Measurements from ENCODE around the gene ZMYND19. TPM values are rescaled to one million over a fixed set of nuclear protein-coding genes. Genes with fewer than 3 reads are reported as not detected.
"Not testable (repeated sequence)": the region's sequence is repeated elsewhere in the genome, so short reads cannot be mapped to it uniquely, and the experiment has no call there.

The ZMYND19 gene
- total and polyA plus RNA-seq, 3 experiments from 2014 or later: 11.2 to 72.5 (median 71.2) TPM

DNA sequence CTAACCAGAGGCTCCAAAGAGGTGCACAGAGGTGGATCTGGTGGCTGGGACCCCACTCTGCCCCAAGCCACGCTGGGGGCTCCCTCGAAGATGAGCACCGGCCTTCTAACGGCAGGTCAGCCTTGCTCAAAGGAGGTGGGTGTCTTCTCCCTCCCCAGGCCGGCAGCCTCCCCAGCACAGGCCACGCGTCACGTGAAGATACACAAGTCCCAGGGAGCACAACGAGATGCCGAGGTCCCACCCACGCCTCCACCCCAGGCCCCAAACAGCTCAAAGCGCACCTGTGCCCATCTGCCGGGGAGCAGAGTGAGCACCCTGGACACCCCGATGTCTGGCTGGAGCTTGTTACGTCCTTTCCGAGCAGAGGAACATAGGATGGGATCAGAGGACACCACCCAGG, 52.3 kb downstream of the ZMYND19 start:
- Mint-ChIP-seq H3K4me3 (no peak overlapping the region), H3K36me3 (no peaks in the 10 kb centered on the region), H3K4me1 (peaks cover 22 to 26% (median 23%) of the 10 kb centered on the region in 3 donors), H3K27me3 (no peaks in the 10 kb centered on the region), H3K9me3 (peaks cover 0 to 5% (median 0%) of the 10 kb centered on the region in 5 donors), H3K27ac (peak overlapping the region in 1 of 8 donors; percentile 71)
- Histone ChIP-seq H3K4me1 (ENCODE audit: insufficient read depth, low read length) (peaks cover 14% of the 10 kb centered on the region), H3K4me3 (ENCODE audit: low read length) (no peak overlapping the region), H3K27ac (ENCODE audit: low read depth, low read length) (no peak overlapping the region), H3K36me3 (ENCODE audit: insufficient read depth, low read length) (no peaks in the 10 kb centered on the region), H3K9me3 (ENCODE audit: low read length) (no peaks in the 10 kb centered on the region), H3K27me3 (ENCODE audit: insufficient read depth, low read length, poor library complexity, severe bottlenecking) (no peaks in the 10 kb centered on the region)
- peak in 1 of 5 donors; percentile 30 for DNase-seq
- CTCF ChIA-PET: interaction anchor here (1.5 kb wide), 1 partner anchor 8 kb away, joined by 4 read pairs; no protein-coding TSS in a partner anchor
- POLR2A ChIA-PET: no interaction called here

DNA sequence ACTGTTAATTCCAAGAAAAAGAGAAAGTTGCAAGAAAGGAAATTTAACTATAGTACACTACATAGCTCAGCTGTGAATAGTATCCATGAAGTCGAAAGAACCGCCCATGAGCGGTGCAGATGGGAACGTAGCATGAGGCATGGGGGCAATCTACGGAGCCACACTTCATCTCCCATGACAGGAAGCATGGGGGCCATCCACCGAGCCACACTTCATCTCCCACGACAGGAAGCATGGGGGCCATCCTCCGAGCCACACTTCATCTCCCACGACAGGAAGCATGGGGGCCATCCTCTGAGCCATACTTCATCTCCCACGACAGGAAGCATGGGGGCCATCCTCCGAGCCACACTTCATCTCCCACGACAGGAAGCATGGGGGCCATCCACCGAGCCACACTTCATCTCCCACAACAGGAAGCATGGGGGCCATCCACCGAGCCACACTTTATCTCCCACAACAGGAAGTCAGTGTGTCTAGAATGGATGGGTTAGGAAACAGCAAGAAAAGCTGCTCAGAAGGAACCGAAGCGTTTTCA, 53.6 kb downstream of the ZMYND19 start:
- H3K27ac ChIP-seq (ENCODE audit: low read depth, low read length); H3K27me3 Mint-ChIP-seq; H3K4me3 Mint-ChIP-seq; H3K4me3 ChIP-seq (ENCODE audit: low read length); H3K36me3 ChIP-seq (ENCODE audit: insufficient read depth, low read length); H3K27me3 ChIP-seq (ENCODE audit: insufficient read depth, low read length, poor library complexity, severe bottlenecking); POLR2A ChIA-PET; H3K9me3 ChIP-seq (ENCODE audit: low read length); H3K9me3 Mint-ChIP-seq; H3K36me3 Mint-ChIP-seq: not testable (repeated sequence)
- DNase-seq: peak in 1 of 5 donors; percentile 35
- H3K4me1 ChIP-seq (ENCODE audit: insufficient read depth, low read length): peaks cover 14% of the 10 kb centered on the region
- Mint-ChIP-seq H3K27ac (peak overlapping the region in 4 of 8 donors; percentile 40 to 93 (median 54)), H3K4me1 (peaks cover 22 to 26% (median 23%) of the 10 kb centered on the region in 3 donors)
- CTCF ChIA-PET: interaction anchor here (1.5 to 2.4 kb wide), 3 partner anchors 9 to 15 kb away, joined by 4 to 7 read pairs (median 5); partner anchors contain the start of genes MRPL41 and PNPLA7

DNA sequence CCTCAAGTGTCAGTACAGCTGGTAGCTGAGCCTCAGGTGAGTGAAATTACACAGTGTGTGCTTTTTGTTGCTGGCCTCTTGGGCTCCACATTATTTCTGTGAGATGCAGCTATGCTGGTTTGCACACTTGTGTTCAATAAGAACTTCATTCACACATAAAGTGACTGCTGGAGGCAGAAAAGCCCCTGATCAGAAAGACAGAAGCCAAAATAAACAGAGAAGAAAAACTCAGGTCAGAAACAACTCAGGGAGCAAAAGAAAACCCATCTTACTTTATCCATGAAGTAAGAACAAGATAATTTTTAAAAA, 55.2 kb downstream of the ZMYND19 start:
- Mint-ChIP-seq H3K36me3 (peaks cover 0 to 2% (median 0%) of the 10 kb centered on the region in 3 donors), H3K4me3 (no peak overlapping the region), H3K27me3 (no peaks in the 10 kb centered on the region), H3K27ac (peak overlapping the region in 1 of 8 donors; percentile 3), H3K9me3 (peaks cover 0 to 5% (median 0%) of the 10 kb centered on the region in 5 donors), H3K4me1 (peaks cover 22 to 30% (median 26%) of the 10 kb centered on the region in 3 donors)
- Histone ChIP-seq H3K27me3 (ENCODE audit: insufficient read depth, low read length, poor library complexity, severe bottlenecking) (no peaks in the 10 kb centered on the region), H3K27ac (ENCODE audit: low read depth, low read length) (no peak overlapping the region), H3K4me3 (ENCODE audit: low read length) (no peak overlapping the region), H3K36me3 (ENCODE audit: insufficient read depth, low read length) (no peaks in the 10 kb centered on the region), H3K4me1 (ENCODE audit: insufficient read depth, low read length) (peaks cover 14% of the 10 kb centered on the region), H3K9me3 (ENCODE audit: low read length) (no peaks in the 10 kb centered on the region)
- CTCF ChIA-PET: interaction anchor here (1.0 to 2.4 kb wide), 3 partner anchors 10 to 17 kb away, joined by 3 to 7 read pairs (median 5); partner anchors contain the start of genes MRPL41 and PNPLA7
- no peak for DNase-seq
- POLR2A ChIA-PET: no interaction called here

GRCh38 chr9:137534256-137535119, 55.8 kb downstream of the ZMYND19 start:
- H3K36me3 ChIP-seq (ENCODE audit: insufficient read depth, low read length): no peaks in the 10 kb centered on the region
- no peak overlapping the region for H3K27ac ChIP-seq (ENCODE audit: low read depth, low read length)
- H3K4me1 ChIP-seq (ENCODE audit: insufficient read depth, low read length): peaks cover 14% of the 10 kb centered on the region
- ChIA-PET POLR2A (no interaction called here), CTCF (interaction anchor here (1.0 to 2.4 kb wide), 3 partner anchors 11 to 18 kb away, joined by 3 to 7 read pairs (median 5); partner anchors contain the start of genes MRPL41 and PNPLA7)
- Mint-ChIP-seq H3K4me1 (peaks cover 22 to 30% (median 26%) of the 10 kb centered on the region in 3 donors), H3K27me3 (no peaks in the 10 kb centered on the region), H3K36me3 (peaks cover 0 to 2% (median 0%) of the 10 kb centered on the region in 3 donors), H3K4me3 (no peak overlapping the region), H3K9me3 (peaks cover 0 to 5% (median 0%) of the 10 kb centered on the region in 5 donors), H3K27ac (peak overlapping the region in 3 of 8 donors; percentile 3 to 82 (median 61))
- no peak overlapping the region for H3K4me3 ChIP-seq (ENCODE audit: low read length)
- H3K27me3 ChIP-seq (ENCODE audit: insufficient read depth, low read length, poor library complexity, severe bottlenecking): no peaks in the 10 kb centered on the region
- no peaks in the 10 kb centered on the region for H3K9me3 ChIP-seq (ENCODE audit: low read length)
- DNase-seq: peak in 2 of 5 donors; percentile 17 to 24

- H3K4me3 Mint-ChIP-seq; POLR2A ChIA-PET; CTCF ChIA-PET; H3K27ac Mint-ChIP-seq; H3K9me3 ChIP-seq (ENCODE audit: low read length); DNase-seq; H3K27me3 ChIP-seq (ENCODE audit: insufficient read depth, low read length, poor library complexity, severe bottlenecking); H3K36me3 Mint-ChIP-seq; H3K27me3 Mint-ChIP-seq; H3K36me3 ChIP-seq (ENCODE audit: insufficient read depth, low read length); H3K27ac ChIP-seq (ENCODE audit: low read depth, low read length); H3K4me3 ChIP-seq (ENCODE audit: low read length); H3K9me3 Mint-ChIP-seq: not testable (repeated sequence)
- H3K4me1 ChIP-seq (ENCODE audit: insufficient read depth, low read length): peaks cover 14% of the 10 kb centered on the region
- H3K4me1 Mint-ChIP-seq: peaks cover 22 to 30% (median 26%) of the 10 kb centered on the region in 3 donors
These were observed 57.3 kb downstream of the ZMYND19 start for GRCh38 chr9:137532891-137533468.

Other genes with a start within 250 kb of the ZMYND19 start
- 1 to 10 TPM; 4.8 to 6.6 TPM for gene EXD3, start 167.3 kb downstream of the ZMYND19 start, total RNA-seq
- 6.7 TPM for gene EXD3, start 167.3 kb downstream of the ZMYND19 start, polyA plus RNA-seq
- gene NOXA1, start 167.1 kb downstream of the ZMYND19 start, total RNA-seq: under 1 TPM; 0.66 to 0.74 TPM
- gene NOXA1, start 167.1 kb downstream of the ZMYND19 start, polyA plus RNA-seq: 1.3 TPM
- gene ENTPD8, start 149.2 kb downstream of the ZMYND19 start, total RNA-seq: not detected
- gene ENTPD8, start 149.2 kb downstream of the ZMYND19 start, polyA plus RNA-seq: not detected
- 10 to 100 TPM; 40.9 to 42.8 TPM for gene NSMF, start 131.2 kb downstream of the ZMYND19 start, total RNA-seq
- gene NSMF, start 131.2 kb downstream of the ZMYND19 start, polyA plus RNA-seq: 15.4 TPM
- gene PNPLA7, start 40.1 kb downstream of the ZMYND19 start, total RNA-seq: 1 to 10 TPM; 2.0 to 2.4 TPM
- 0.79 TPM for gene PNPLA7, start 40.1 kb downstream of the ZMYND19 start, polyA plus RNA-seq
- gene MRPL41, start 38.6 kb downstream of the ZMYND19 start, total RNA-seq: 10 to 100 TPM; 65.9 to 68.2 TPM
- 44.9 TPM for gene MRPL41, start 38.6 kb downstream of the ZMYND19 start, polyA plus RNA-seq
- 10 to 100 TPM; 37.3 to 38.2 TPM for gene DPH7, start 11.6 kb downstream of the ZMYND19 start, total RNA-seq
- gene DPH7, start 11.6 kb downstream of the ZMYND19 start, polyA plus RNA-seq: 31.3 TPM
- 10 to 100 TPM; 30.8 to 35.2 TPM for gene ARRDC1, start 15.2 kb upstream of the ZMYND19 start, total RNA-seq
- gene ARRDC1, start 15.2 kb upstream of the ZMYND19 start, polyA plus RNA-seq: 54.4 TPM
- gene EHMT1, start 28.5 kb upstream of the ZMYND19 start, total RNA-seq: 10 to 100 TPM; 68.9 to 74.6 TPM
- 37.0 TPM for gene EHMT1, start 28.5 kb upstream of the ZMYND19 start, polyA plus RNA-seq